ENCODE results near the gene ASPSCR1. TPM values are rescaled to one million over a fixed set of nuclear protein-coding genes. Genes with fewer than 3 reads are reported as not detected.

Gene ASPSCR1
- polyA plus RNA-seq, 1 donor = 24.9 TPM

Other genes with a start within 250 kb of the ASPSCR1 start
- gene GCGR, start 173.5 kb upstream of the ASPSCR1 start, polyA plus RNA-seq = 2.5 TPM
- gene MCRIP1, start 144.3 kb upstream of the ASPSCR1 start, polyA plus RNA-seq = 60.9 TPM
- 0.21 TPM for gene PPP1R27, start 142.6 kb upstream of the ASPSCR1 start, polyA plus RNA-seq
- 737 TPM for gene P4HB, start 117.1 kb upstream of the ASPSCR1 start, polyA plus RNA-seq
- gene ARHGDIA, start 106.3 kb upstream of the ASPSCR1 start, polyA plus RNA-seq = 203 TPM
- gene ALYREF, start 86.0 kb upstream of the ASPSCR1 start, polyA plus RNA-seq = 59.0 TPM
- gene ANAPC11, start 85.9 kb upstream of the ASPSCR1 start, polyA plus RNA-seq = 79.6 TPM
- 0.39 TPM for gene NPB, start 75.4 kb upstream of the ASPSCR1 start, polyA plus RNA-seq
- gene PCYT2, start 66.2 kb upstream of the ASPSCR1 start, polyA plus RNA-seq = 33.8 TPM
- gene SIRT7, start 59.5 kb upstream of the ASPSCR1 start, polyA plus RNA-seq = 25.2 TPM
- gene MAFG, start 49.9 kb upstream of the ASPSCR1 start, polyA plus RNA-seq = 21.1 TPM
- gene PYCR1, start 40.3 kb upstream of the ASPSCR1 start, polyA plus RNA-seq = 24.5 TPM
- 0.07 TPM for gene MYADML2, start 30.4 kb upstream of the ASPSCR1 start, polyA plus RNA-seq
- gene NOTUM, start 16.4 kb upstream of the ASPSCR1 start, polyA plus RNA-seq = 4.1 TPM
- gene CENPX, start 45.2 kb downstream of the ASPSCR1 start, polyA plus RNA-seq = 48.0 TPM
- gene LRRC45, start 45.7 kb downstream of the ASPSCR1 start, polyA plus RNA-seq = 14.4 TPM
- gene RAC3, start 54.0 kb downstream of the ASPSCR1 start, polyA plus RNA-seq = 10.1 TPM
- 44.1 TPM for gene DCXR, start 60.1 kb downstream of the ASPSCR1 start, polyA plus RNA-seq
- gene RFNG, start 74.2 kb downstream of the ASPSCR1 start, polyA plus RNA-seq = 42.1 TPM
- 97.1 TPM for gene GPS1, start 74.3 kb downstream of the ASPSCR1 start, polyA plus RNA-seq
- 90.4 TPM for gene DUS1L, start 88.2 kb downstream of the ASPSCR1 start, polyA plus RNA-seq
- 34.7 TPM for gene FASN, start 120.6 kb downstream of the ASPSCR1 start, polyA plus RNA-seq
- 45.6 TPM for gene CCDC57, start 235.2 kb downstream of the ASPSCR1 start, polyA plus RNA-seq